ENCODE measurements around the gene NIFK.
"Not testable (repeated sequence)": the region's sequence is repeated elsewhere in the genome, so short reads cannot be mapped to it uniquely, and the experiment has no call there.

NIFK gene

GRCh38 chr2:121736140-121736461 is 574 bp downstream of the NIFK start:
- no peak for TF ChIP-seq PAX5 (IDR thresholded peaks at IDR 0.05; ENCODE audit: insufficient read depth, low read length, severe bottlenecking)
- TF ChIP-seq TAF1 (IDR thresholded peaks at IDR 0.05; ENCODE audit: low read depth, low read length) = no peak
- no peak for TF ChIP-seq POLR2A (IDR thresholded peaks at IDR 0.05; ENCODE audit: low read depth, low read length)
- TF ChIP-seq POU2F2 (IDR thresholded peaks at IDR 0.05; ENCODE audit: low read depth, low read length) = no peak
- TF ChIP-seq SPI1 (IDR thresholded peaks at IDR 0.05; ENCODE audit: low read depth, low read length) = no peak
- TF ChIP-seq POLR2AphosphoS5 (IDR thresholded peaks at IDR 0.05; ENCODE audit: low read depth, low read length) = no peak
- DNase-seq (ENCODE audit: insufficient read length, low spot score) (no peak), FAIRE-seq (no peak)

- DNase-seq (ENCODE audit: insufficient read length, low spot score) (no peak), FAIRE-seq (no peak)
- no peak for TF ChIP-seq TAF1 (IDR thresholded peaks at IDR 0.05; ENCODE audit: low read depth, low read length)
- TF ChIP-seq POU2F2 (IDR thresholded peaks at IDR 0.05; ENCODE audit: low read depth, low read length) = no peak
- TF ChIP-seq POLR2A (IDR thresholded peaks at IDR 0.05; ENCODE audit: low read depth, low read length) = no peak
- no peak for TF ChIP-seq SPI1 (IDR thresholded peaks at IDR 0.05; ENCODE audit: low read depth, low read length)
- TF ChIP-seq PAX5 (IDR thresholded peaks at IDR 0.05; ENCODE audit: insufficient read depth, low read length, severe bottlenecking) = no peak
- TF ChIP-seq POLR2AphosphoS5 (IDR thresholded peaks at IDR 0.05; ENCODE audit: low read depth, low read length) = no peak
These were observed 1.1 kb downstream of the NIFK start for GRCh38 chr2:121735518-121736074.

- DNase-seq (ENCODE audit: insufficient read length, low spot score); FAIRE-seq: not testable (repeated sequence)
These were observed 2.1 kb downstream of the NIFK start for GRCh38 chr2:121734544-121734943.

DNA sequence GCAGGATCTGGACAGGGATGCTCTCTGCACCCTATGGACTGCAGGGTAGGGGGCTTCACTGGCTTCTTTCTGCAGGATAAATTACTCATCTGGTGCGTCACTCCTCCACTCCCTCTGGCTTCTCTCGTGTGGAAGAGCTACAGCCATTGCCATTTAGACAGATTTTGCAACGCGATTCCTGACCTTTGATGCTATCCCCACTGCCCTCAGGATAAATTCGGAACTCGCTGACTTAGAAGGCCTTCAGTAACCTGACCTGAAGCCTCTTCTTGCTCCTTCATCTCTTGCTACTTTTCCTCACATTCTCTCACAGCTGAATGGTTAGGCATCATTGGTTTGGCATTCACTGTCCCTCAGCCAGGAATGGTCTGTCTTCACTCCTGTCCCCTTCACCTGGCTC is 5.3 kb downstream of the NIFK start:
- FAIRE-seq (no peak), DNase-seq (ENCODE audit: insufficient read length, low spot score) (no peak)
- TF ChIP-seq TAF1 (IDR thresholded peaks at IDR 0.05; ENCODE audit: low read depth, low read length) = no peak
- no peak for TF ChIP-seq PAX5 (IDR thresholded peaks at IDR 0.05; ENCODE audit: insufficient read depth, low read length, severe bottlenecking)
- 0 out of 2 replicates have a peak, but pooled peaks have one; percentile 51 for TF ChIP-seq POLR2AphosphoS5 (IDR thresholded peaks at IDR 0.05; ENCODE audit: low read depth, low read length)
- TF ChIP-seq SPI1 (IDR thresholded peaks at IDR 0.05; ENCODE audit: low read depth, low read length) = no peak

GRCh38 chr2:121727950-121728349 is 8.7 kb downstream of the NIFK start:
- TF ChIP-seq POLR2AphosphoS5 (IDR thresholded peaks at IDR 0.05; ENCODE audit: low read depth, low read length) (no peak), POU2F2 (IDR thresholded peaks at IDR 0.05; ENCODE audit: low read depth, low read length) (no peak), TAF1 (IDR thresholded peaks at IDR 0.05; ENCODE audit: low read depth, low read length) (no peak), SPI1 (IDR thresholded peaks at IDR 0.05; ENCODE audit: low read depth, low read length) (no peak), PAX5 (IDR thresholded peaks at IDR 0.05; ENCODE audit: insufficient read depth, low read length, severe bottlenecking) (no peak), POLR2A (IDR thresholded peaks at IDR 0.05; ENCODE audit: low read depth, low read length) (no peak)
- no peak for DNase-seq (ENCODE audit: insufficient read length, low spot score)
- FAIRE-seq = no peak

GRCh38 chr2:121727332-121727731 is 9.3 kb downstream of the NIFK start:
- DNase-seq (ENCODE audit: insufficient read length, low spot score) (no peak), FAIRE-seq (no peak)
- TF ChIP-seq PAX5 (IDR thresholded peaks at IDR 0.05; ENCODE audit: insufficient read depth, low read length, severe bottlenecking) (no peak), POLR2A (IDR thresholded peaks at IDR 0.05; ENCODE audit: low read depth, low read length) (no peak), TAF1 (IDR thresholded peaks at IDR 0.05; ENCODE audit: low read depth, low read length) (no peak), SPI1 (IDR thresholded peaks at IDR 0.05; ENCODE audit: low read depth, low read length) (no peak), POLR2AphosphoS5 (IDR thresholded peaks at IDR 0.05; ENCODE audit: low read depth, low read length) (no peak), POU2F2 (IDR thresholded peaks at IDR 0.05; ENCODE audit: low read depth, low read length) (no peak)

DNA sequence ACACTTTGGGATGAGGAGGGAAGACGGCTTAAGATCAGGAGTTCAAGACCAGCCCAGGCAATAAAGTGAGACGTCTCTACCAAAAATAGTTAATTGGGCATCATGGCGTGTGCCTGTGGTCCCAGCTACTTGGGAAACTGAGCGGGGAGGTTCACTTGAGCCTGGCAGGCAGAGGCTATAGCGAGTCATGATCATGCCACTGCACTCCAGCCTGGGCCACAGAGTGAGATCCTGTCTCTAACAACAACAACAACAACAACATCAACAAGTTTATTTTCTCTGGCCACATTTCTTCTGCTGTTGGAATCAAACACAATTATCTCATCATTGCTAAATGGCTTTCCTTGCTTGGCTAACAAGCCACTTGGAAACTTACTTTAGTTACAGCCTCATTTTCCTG is 13.4 kb downstream of the NIFK start:
- DNase-seq (ENCODE audit: insufficient read length, low spot score) = no peak
- no peak for FAIRE-seq
- no peak for TF ChIP-seq TAF1 (IDR thresholded peaks at IDR 0.05; ENCODE audit: low read depth, low read length)
- TF ChIP-seq POU2F2 (IDR thresholded peaks at IDR 0.05; ENCODE audit: low read depth, low read length) = no peak
- no peak for TF ChIP-seq PAX5 (IDR thresholded peaks at IDR 0.05; ENCODE audit: insufficient read depth, low read length, severe bottlenecking)
- TF ChIP-seq POLR2A (IDR thresholded peaks at IDR 0.05; ENCODE audit: low read depth, low read length) = no peak
- TF ChIP-seq POLR2AphosphoS5 (IDR thresholded peaks at IDR 0.05; ENCODE audit: low read depth, low read length) = no peak
- TF ChIP-seq SPI1 (IDR thresholded peaks at IDR 0.05; ENCODE audit: low read depth, low read length) = no peak

- FAIRE-seq = no peak
- no peak for DNase-seq (ENCODE audit: insufficient read length, low spot score)
- TF ChIP-seq POLR2A (IDR thresholded peaks at IDR 0.05; ENCODE audit: low read depth, low read length) (no peak), SPI1 (IDR thresholded peaks at IDR 0.05; ENCODE audit: low read depth, low read length) (no peak), PAX5 (IDR thresholded peaks at IDR 0.05; ENCODE audit: insufficient read depth, low read length, severe bottlenecking) (no peak), POLR2AphosphoS5 (IDR thresholded peaks at IDR 0.05; ENCODE audit: low read depth, low read length) (no peak), POU2F2 (IDR thresholded peaks at IDR 0.05; ENCODE audit: low read depth, low read length) (no peak), TAF1 (IDR thresholded peaks at IDR 0.05; ENCODE audit: low read depth, low read length) (no peak)
These were observed 14.2 kb downstream of the NIFK start for GRCh38 chr2:121722479-121722878.

DNA sequence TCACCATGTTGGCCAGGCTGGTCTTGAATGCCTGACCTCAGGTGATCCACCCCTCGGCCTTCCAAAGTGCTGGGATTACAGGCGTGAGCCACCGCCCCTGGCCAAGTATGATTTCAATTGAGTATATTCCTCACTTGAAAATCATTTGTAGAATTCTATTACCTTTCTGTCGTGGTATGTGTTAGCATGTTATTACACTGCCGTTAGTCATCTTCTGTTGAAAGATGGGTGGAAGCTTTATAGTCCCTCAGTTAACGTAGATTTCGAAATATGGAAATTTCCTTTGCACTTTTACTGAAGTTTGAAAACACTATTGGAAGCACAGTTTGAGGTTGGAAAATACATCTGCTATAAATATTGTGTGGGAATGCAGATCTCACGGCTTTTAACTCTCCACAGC is 14.7 kb downstream of the NIFK start:
- TF ChIP-seq PAX5 (IDR thresholded peaks at IDR 0.05; ENCODE audit: insufficient read depth, low read length, severe bottlenecking) (no peak), SPI1 (IDR thresholded peaks at IDR 0.05; ENCODE audit: low read depth, low read length) (no peak), TAF1 (IDR thresholded peaks at IDR 0.05; ENCODE audit: low read depth, low read length) (no peak), POLR2A (IDR thresholded peaks at IDR 0.05; ENCODE audit: low read depth, low read length) (no peak), POLR2AphosphoS5 (IDR thresholded peaks at IDR 0.05; ENCODE audit: low read depth, low read length) (no peak), POU2F2 (IDR thresholded peaks at IDR 0.05; ENCODE audit: low read depth, low read length) (no peak)
- no peak for DNase-seq (ENCODE audit: insufficient read length, low spot score)
- FAIRE-seq = no peak

GRCh38 chr2:121717529-121717928 is 19.1 kb downstream of the NIFK start:
- TF ChIP-seq PAX5 (IDR thresholded peaks at IDR 0.05; ENCODE audit: insufficient read depth, low read length, severe bottlenecking) (no peak), POLR2A (IDR thresholded peaks at IDR 0.05; ENCODE audit: low read depth, low read length) (no peak), POU2F2 (IDR thresholded peaks at IDR 0.05; ENCODE audit: low read depth, low read length) (no peak), TAF1 (IDR thresholded peaks at IDR 0.05; ENCODE audit: low read depth, low read length) (no peak), SPI1 (IDR thresholded peaks at IDR 0.05; ENCODE audit: low read depth, low read length) (no peak), POLR2AphosphoS5 (IDR thresholded peaks at IDR 0.05; ENCODE audit: low read depth, low read length) (no peak)
- no peak for DNase-seq (ENCODE audit: insufficient read length, low spot score)
- FAIRE-seq = no peak
